HG03108 (cell line): ENCODE data around the gene UBE3A.

ENCODE experiments used
- ATAC-seq: cut with Tn5 transposase; IDR thresholded peaks from one replicate; pipeline ENCODE4 v1.9.1; 2021; ENCODE audit warnings: moderate library complexity; ENCODE audit not compliant: unreplicated experiment

Gene UBE3A

DNA sequence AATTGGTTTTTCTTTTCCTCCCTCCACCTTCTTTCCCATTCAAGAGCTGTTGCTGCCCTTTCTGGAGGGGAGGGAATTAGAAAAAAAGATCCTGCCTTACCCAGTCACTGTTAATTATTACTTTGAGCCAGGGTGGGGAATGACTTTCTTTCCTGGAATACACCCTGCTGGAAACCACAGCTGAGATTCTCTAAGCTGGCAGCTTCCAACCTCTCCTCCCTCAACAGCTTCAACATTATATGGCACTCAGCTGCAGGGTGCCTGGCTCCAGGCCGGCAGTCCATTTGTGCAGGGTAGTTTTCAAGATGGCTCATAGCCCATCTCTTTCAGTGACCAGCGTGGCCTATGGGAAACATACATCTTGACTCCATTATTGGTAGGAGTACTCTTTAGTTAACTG is 105.8 kb downstream of the UBE3A start:
- ATAC-seq: no peak

GRCh38 chr15:25332306-25332705 is 106.5 kb downstream of the UBE3A start:
- no peak for ATAC-seq

DNA sequence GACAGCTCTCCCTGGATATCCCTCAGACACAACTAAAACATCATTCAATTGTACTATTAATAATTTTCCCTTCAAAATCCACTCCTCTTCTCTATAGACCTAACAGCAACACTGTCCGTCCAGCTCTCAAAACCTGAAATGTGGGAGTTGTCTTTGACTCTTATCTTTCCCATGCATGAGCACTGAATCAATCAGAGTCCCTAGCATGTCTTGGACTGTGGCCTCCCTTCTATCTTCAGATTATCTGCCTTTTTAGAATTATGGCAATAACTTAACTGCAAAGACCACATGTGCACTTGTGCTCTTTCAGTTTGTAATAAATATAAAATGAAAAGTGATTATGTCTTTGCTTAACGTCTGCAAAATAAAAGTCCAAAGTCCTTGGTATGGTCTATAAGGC is 107.0 kb downstream of the UBE3A start:
- no peak for ATAC-seq

GRCh38 chr15:25331404-25331803 is 107.4 kb downstream of the UBE3A start:
- ATAC-seq: no peak

GRCh38 chr15:25329696-25330095 is 109.1 kb downstream of the UBE3A start:
- ATAC-seq: no peak

GRCh38 chr15:25327686-25328085 is 111.1 kb downstream of the UBE3A start:
- ATAC-seq: no peak

GRCh38 chr15:25325187-25325586 is 113.6 kb downstream of the UBE3A start:
- no peak for ATAC-seq

DNA sequence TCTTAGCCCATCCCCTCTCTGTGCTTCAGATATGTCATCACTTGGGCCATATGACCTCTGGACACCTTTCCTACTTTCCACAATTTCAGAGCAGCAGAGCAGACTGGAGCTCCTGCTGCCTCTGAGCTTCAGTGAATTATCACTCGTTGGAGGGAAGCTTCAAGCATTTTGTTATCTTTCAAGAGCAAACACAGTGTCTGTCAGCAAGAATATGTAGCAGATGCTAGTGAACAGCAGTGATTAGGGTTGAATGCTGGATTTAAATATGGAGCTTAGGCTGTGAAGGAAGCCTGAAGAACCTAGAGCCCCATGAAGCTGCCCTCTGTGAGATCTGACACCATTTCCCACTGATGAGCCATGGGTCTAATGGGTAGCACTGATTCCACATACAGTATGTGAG is 115.4 kb downstream of the UBE3A start:
- no peak for ATAC-seq

GRCh38 chr15:25287823-25288222 is 151.0 kb downstream of the UBE3A start:
- no peak for ATAC-seq
